T-helper 2 cell treated with Interferon-gamma antibody and Interleukin-4, amounts not matched to agents 5 μg/mL and 100 μg/mL, for 36 hours (primary cell): ENCODE results near the gene GIPC1.

Experiments used
- DNase-seq: peaks from one replicate; pipeline ENCODE4 v3.0.0; 2021; ENCODE audit warnings: low spot score
- H3K27ac Mint-ChIP-seq: one replicate; pipeline ENCODE4 v1.8.0; 2021; ENCODE audit warnings: mild to moderate bottlenecking, mixed read lengths
- H3K27me3 Mint-ChIP-seq: one replicate; pipeline ENCODE4 v1.8.0; 2021; ENCODE audit warnings: low read depth, mixed read lengths
- H3K36me3 Mint-ChIP-seq: one replicate; pipeline ENCODE4 v1.8.0; 2021; ENCODE audit warnings: low read depth, mixed read lengths
- H3K4me1 Mint-ChIP-seq: one replicate; pipeline ENCODE4 v1.8.0; 2021; ENCODE audit warnings: low read depth, mixed read lengths
- H3K4me3 Mint-ChIP-seq: one replicate; pipeline ENCODE4 v1.8.0; 2022; ENCODE audit warnings: mild to moderate bottlenecking, moderate library complexity, mixed read lengths
- H3K9me3 Mint-ChIP-seq: one replicate; pipeline ENCODE4 v1.8.0; 2021; ENCODE audit warnings: mixed read lengths

GIPC1 gene

DNA sequence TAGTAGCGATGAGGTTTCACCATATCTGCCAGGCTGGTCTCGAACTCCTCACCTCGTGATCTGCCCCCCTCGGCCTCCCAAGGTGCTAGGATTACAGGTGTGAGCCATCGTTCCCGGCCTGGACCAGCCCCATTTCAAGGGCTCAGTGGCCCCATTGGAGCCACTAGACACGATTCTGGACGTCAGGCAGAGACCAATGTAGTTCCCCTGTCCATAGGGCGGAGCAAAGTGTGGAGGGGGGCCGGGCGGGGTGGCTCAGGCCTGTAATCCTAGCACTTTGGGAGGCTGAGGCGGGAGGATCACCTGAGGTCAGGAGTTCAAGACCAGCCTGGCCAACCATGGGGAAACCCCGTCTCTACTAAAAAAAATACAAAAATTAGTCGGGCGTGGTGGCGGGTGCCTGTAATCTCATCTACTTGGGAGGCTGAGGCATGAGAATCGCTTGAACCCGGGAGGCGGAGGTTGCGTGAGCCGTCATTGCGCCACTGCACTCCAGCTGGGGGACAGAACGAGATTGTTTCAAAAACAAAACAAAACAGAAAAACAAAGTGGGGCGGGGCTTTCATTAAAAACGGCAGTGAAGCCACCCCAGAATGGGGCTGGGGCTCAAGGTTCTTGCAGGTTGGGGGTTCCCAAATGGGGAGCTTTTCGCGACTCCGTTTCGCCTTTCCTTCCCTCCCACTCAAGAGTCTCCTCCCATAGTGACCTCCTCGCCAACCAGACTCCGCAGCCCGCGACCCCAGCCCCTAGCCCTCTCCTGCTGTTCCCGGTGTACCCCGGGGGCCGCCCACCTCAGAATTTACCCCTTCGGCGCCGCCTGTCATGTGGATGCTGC, 32.7 kb upstream of the GIPC1 start:
- H3K4me3 Mint-ChIP-seq = peak overlapping the region; percentile 99
- no peak for DNase-seq
- H3K9me3 Mint-ChIP-seq = no peaks in the 10 kb centered on the region
- peak overlapping the region; percentile 98 for H3K27ac Mint-ChIP-seq
- no peaks in the 10 kb centered on the region for H3K27me3 Mint-ChIP-seq
- peaks cover 21% of the 10 kb centered on the region for H3K4me1 Mint-ChIP-seq
- H3K36me3 Mint-ChIP-seq = peaks cover 10% of the 10 kb centered on the region

DNA sequence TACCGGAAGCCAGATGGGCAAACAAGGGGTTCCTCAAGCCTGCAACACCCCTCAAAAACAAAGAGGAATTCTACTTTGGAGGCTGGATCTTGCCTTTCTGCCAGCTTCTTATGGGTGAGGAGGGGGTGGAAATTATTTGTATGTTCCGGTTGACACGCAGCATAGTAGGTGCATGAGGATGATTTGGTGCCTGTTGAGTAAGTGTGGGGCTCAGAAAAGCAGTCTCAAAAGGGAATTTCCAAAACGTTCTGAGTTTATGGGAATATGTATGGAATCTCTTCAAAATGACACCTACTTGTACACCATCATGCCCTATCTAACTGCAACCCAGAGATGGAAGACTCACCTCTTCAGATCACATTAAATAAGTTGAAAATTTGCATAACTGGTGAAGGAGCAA, 30.5 kb upstream of the GIPC1 start:
- DNase-seq = no peak
- Mint-ChIP-seq H3K36me3 (peaks cover 4% of the 10 kb centered on the region), H3K4me3 (no peak overlapping the region), H3K27me3 (no peaks in the 10 kb centered on the region), H3K4me1 (peaks cover 37% of the 10 kb centered on the region), H3K9me3 (no peaks in the 10 kb centered on the region), H3K27ac (peak overlapping the region; percentile 15)

DNA sequence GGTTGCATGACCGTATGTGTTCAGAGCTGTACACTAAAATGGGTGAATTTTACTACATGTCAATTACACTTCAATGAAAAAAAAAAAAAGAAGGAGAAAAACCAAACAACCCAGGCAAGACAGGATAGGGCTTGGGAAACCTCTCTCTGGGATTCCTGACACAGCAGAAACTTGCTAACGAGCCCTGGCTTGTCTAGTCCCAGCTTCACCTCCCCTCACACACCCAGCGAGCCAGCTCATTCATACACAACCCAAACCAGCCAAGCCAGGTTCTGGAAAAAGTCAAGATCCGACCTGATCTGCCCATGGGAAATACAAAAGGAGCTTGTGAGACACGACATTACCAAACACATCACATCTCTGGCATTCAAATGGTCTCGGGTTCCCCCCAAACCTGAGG, 29.8 kb upstream of the GIPC1 start:
- no peaks in the 10 kb centered on the region for H3K27me3 Mint-ChIP-seq
- H3K4me3 Mint-ChIP-seq = no peak overlapping the region
- DNase-seq = no peak
- peaks cover 36% of the 10 kb centered on the region for H3K4me1 Mint-ChIP-seq
- no peaks in the 10 kb centered on the region for H3K9me3 Mint-ChIP-seq
- no peak overlapping the region for H3K27ac Mint-ChIP-seq
- peaks cover 4% of the 10 kb centered on the region for H3K36me3 Mint-ChIP-seq

DNA sequence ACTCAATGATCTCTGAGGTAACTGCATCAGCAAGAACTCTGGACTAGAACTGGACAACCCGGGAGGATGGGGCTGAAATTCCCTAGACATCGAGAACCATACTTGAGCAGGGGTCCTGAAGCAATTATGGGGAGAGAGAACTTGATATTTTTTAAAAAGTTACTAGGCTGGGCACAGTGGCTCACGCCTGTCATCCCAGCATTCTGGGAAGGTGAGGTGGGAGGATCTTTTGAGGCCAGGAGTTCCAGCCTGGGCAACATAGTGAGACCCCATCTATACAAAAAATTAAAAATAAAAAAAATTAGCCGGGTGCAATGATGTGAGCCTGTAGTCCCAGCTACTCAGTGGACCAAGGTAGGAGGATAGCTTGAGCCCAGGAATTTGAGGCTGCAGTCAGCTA, 24.6 kb upstream of the GIPC1 start:
- H3K36me3 Mint-ChIP-seq = peaks cover 23% of the 10 kb centered on the region
- no peaks in the 10 kb centered on the region for H3K27me3 Mint-ChIP-seq
- peak overlapping the region; percentile 78 for H3K27ac Mint-ChIP-seq
- no peaks in the 10 kb centered on the region for H3K9me3 Mint-ChIP-seq
- H3K4me3 Mint-ChIP-seq = no peak overlapping the region
- peaks cover 56% of the 10 kb centered on the region for H3K4me1 Mint-ChIP-seq
- DNase-seq = no peak

DNA sequence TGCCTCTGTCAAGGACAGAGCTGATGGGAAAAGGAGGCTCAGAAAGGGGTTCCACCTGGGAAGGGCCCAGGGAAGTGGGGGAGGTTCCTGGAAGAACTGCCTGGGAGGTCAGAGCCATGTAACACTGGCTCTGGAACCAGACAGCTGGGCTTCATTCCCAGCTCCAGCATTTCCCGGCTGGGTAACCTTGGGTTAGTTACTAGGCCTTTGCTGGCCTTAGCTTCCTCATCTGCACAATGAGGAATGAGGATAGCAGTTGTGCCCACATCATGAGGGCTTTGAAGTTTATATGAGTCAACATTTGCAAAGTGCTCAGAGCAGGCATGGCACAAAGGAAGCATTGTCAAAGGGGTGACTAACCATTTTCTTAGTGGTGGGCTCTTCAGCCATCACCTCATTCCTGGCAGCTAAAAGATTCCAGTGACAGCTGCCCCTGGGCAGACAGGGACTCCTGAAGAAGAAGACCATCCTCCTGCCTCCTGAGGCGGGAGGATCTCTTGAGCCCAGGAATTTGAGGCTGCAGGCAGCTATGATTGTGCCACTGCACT, 24.0 kb upstream of the GIPC1 start:
- no peaks in the 10 kb centered on the region for H3K27me3 Mint-ChIP-seq
- H3K4me1 Mint-ChIP-seq = peaks cover 60% of the 10 kb centered on the region
- peak overlapping the region; percentile 78 for H3K27ac Mint-ChIP-seq
- H3K4me3 Mint-ChIP-seq = peak overlapping the region; percentile 88
- H3K9me3 Mint-ChIP-seq = no peaks in the 10 kb centered on the region
- peaks cover 29% of the 10 kb centered on the region for H3K36me3 Mint-ChIP-seq
- DNase-seq = no peak

DNA sequence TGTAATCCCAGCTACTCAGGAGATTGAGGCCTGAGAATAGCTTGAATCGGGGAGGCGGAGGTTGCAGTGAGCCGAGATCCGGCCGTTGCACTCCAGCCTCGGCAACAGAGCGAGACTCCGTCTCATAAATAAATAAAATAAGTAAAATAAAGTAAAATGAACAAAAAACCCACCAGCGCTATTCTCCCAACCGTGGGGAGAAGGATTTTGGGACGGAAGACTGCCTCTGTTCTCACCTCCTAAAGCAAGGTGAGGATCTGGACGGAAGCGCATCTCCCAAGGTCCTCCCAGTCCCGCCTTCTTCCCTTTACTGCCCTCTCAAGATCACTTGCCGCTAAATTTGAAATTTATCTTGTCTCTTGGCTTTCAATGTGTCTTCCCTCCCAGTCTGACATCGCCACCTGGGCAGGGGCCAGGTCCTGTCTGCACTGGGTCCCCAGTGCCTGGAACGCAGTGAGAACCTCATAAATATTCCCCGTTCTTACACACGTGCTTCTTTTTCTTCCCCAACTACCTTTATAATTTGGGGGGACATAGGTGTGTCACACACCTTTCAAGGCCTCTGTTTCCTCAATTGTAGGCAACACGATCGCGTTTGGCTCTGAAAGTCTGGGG, 23.4 kb upstream of the GIPC1 start:
- H3K4me1 Mint-ChIP-seq = peaks cover 64% of the 10 kb centered on the region

DNA sequence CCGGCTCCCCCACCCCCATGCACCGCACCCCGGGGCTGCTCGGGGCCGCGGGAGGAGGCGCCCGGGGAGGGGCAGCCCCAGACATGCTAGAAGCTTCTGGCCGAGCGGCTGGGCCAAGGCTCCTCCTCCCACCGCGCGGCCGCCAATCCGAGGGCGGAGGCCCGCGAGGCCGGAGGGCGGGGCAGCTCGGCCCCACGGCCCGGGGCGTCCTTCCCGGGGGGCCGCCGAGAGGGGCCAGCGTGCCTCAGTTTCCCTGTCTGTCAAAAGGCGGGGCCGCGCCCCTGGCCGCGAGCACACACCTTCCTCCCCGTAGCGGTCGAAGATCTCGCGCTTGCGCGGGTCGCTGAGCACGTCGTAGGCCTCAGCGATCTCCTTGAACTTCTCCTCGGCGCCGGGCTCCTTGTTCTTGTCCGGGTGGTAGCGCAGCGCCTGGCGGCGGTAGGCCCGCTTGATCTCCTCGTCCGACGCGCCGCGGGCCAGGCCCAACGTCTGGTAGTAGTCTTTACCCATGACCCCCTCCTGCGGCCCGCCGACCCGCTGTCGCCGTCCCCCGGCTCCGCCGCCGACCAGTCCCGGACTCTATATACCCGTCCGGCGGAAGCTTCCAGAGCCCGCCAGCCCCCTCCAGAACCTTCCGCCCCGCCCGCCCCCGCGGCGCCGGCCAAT, 22.0 kb upstream of the GIPC1 start, which contains the start of gene DNAJB1:
TSS of gene DNAJB1 (minus strand) at position 558 of the 666 bp plus-strand sequence. CDS start at position 510, 48 bp downstream.
- DNase-seq = peak; percentile 84
- H3K4me1 Mint-ChIP-seq = peaks cover 61% of the 10 kb centered on the region
- H3K27ac Mint-ChIP-seq = peak within 1 kb of the TSS; percentile 96
- H3K4me3 Mint-ChIP-seq = peak within 1 kb of the TSS; percentile 96
- no peaks in the 10 kb centered on the region for H3K9me3 Mint-ChIP-seq
- H3K36me3 Mint-ChIP-seq = peaks cover 41% of the 10 kb centered on the region
- no peaks in the 10 kb centered on the region for H3K27me3 Mint-ChIP-seq

More for the DNA sequence above, 23.4 kb upstream of the GIPC1 start:
- Mint-ChIP-seq H3K9me3 (no peaks in the 10 kb centered on the region), H3K4me3 (peak overlapping the region; percentile 88), H3K27ac (peak overlapping the region; percentile 78), H3K36me3 (peaks cover 35% of the 10 kb centered on the region), H3K27me3 (no peaks in the 10 kb centered on the region)
- DNase-seq = no peak

DNA sequence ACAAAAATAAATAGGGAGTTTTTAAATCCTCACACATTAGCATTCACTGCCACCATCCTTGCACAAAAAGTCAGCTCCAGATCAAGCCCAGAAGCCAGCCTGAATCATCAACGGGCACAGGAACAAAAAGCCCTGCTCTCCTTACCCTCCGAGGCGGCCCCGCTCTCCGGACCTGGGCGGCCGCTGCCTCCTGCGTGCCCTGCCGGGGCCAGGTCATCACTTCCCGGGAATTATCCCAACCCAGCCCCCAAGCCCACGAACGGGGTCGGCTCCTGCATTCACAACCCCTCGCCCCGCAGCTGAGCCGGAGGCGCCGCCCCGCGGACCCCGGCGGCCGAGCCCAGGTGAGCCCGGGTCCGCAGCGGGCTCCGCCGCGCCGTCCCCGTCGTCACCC, 21.5 kb upstream of the GIPC1 start:
- Mint-ChIP-seq H3K27ac (peak overlapping the region; percentile 92), H3K9me3 (no peaks in the 10 kb centered on the region), H3K4me1 (peaks cover 56% of the 10 kb centered on the region), H3K27me3 (no peaks in the 10 kb centered on the region), H3K36me3 (peaks cover 41% of the 10 kb centered on the region), H3K4me3 (peak overlapping the region; percentile 96)
- DNase-seq = no peak

DNA sequence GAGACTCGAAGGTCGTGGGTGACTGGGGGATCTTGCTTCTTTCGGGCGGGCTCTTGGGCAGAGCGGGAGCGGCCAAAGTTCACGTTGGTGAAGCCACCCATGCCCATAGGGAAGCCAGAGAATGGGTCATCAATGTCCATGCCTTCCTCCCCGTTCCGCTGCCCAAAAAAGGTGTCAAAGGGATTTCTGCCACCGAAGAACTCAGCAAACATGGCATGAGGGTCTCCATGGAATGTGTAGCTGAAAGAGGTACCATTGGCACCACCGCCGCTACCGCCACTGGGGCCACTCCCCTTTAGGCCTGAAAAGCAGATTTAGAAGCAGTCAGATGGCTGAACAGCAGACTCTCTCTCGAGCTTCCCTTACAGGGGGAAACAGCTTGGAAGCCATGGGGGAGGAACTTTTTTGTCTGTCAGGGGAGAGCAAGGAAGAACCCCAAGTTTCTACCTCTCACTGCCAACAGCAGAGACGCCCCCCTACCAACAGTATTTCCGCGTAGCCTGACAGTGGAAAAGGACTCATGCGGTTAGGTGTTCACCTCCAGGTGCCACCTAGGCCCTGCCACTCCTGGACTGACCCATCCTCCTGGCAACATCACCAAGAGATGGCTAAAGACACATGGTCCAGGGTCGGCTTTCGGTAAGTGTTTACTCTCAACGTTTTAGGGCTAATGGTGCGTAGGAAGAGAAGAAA, 21.0 kb upstream of the GIPC1 start:
- H3K4me3 Mint-ChIP-seq = peak overlapping the region; percentile 96
- H3K27ac Mint-ChIP-seq = peak overlapping the region; percentile 92
- H3K36me3 Mint-ChIP-seq = peaks cover 41% of the 10 kb centered on the region
- H3K9me3 Mint-ChIP-seq = no peaks in the 10 kb centered on the region
- DNase-seq = no peak
- H3K27me3 Mint-ChIP-seq = no peaks in the 10 kb centered on the region
- H3K4me1 Mint-ChIP-seq = peaks cover 50% of the 10 kb centered on the region

DNA sequence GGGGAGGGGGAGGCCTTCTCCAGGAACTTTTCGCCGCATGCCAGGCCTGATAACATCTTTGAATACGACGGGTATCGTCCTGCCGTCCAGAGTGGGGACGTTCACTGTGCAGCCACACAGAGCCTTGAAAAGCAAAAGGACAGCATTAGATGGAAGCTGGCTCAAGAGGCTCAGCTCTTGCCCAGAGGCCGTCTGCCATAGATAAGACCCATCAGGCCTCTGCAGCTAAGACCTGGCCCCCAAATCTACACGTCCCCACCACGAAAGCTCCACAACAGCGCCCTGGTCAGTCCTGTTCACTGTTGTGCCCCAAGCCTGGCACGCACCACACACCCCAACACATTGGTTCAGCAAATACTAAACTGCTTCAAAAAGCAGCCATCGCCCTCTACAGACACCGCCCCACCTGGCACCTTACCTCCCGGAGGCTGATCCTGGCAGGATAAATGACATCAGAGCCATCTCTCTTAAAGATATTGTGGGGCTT, 20.2 kb upstream of the GIPC1 start:
- Mint-ChIP-seq H3K27ac (peak overlapping the region; percentile 92), H3K4me1 (peaks cover 47% of the 10 kb centered on the region), H3K27me3 (no peaks in the 10 kb centered on the region), H3K9me3 (no peaks in the 10 kb centered on the region), H3K4me3 (peak overlapping the region; percentile 96), H3K36me3 (peaks cover 41% of the 10 kb centered on the region)
- no peak for DNase-seq

DNA sequence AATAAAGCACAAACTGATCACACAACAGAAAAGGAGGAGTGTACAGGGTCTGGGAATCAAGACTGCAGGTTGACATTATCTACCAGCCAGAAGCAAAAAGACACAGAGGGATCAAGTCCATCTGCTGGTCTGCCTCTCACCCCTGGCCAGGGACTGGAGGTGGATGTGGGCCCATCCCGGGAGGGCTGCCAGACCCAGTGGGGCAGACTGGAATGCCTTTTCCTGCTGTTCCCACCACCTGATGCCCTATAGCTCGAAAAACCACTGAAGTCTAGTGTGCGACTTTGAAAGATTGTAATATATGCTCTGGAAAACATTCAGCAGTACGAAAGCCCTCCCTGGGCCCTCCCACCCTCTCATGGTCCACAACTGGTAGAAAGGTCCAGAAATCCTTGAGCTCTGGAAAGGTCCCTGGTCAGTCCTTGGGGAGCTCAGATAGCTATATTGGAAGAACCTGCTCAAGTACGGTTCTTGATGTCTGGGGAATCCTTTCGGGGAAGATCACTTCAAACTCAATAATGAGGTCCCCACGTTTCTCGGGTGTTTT, 19.6 kb upstream of the GIPC1 start:
- Mint-ChIP-seq H3K36me3 (peaks cover 41% of the 10 kb centered on the region), H3K27ac (peak overlapping the region; percentile 13), H3K4me1 (peaks cover 49% of the 10 kb centered on the region), H3K9me3 (no peaks in the 10 kb centered on the region), H3K27me3 (no peaks in the 10 kb centered on the region), H3K4me3 (peak overlapping the region; percentile 96)
- no peak for DNase-seq

DNA sequence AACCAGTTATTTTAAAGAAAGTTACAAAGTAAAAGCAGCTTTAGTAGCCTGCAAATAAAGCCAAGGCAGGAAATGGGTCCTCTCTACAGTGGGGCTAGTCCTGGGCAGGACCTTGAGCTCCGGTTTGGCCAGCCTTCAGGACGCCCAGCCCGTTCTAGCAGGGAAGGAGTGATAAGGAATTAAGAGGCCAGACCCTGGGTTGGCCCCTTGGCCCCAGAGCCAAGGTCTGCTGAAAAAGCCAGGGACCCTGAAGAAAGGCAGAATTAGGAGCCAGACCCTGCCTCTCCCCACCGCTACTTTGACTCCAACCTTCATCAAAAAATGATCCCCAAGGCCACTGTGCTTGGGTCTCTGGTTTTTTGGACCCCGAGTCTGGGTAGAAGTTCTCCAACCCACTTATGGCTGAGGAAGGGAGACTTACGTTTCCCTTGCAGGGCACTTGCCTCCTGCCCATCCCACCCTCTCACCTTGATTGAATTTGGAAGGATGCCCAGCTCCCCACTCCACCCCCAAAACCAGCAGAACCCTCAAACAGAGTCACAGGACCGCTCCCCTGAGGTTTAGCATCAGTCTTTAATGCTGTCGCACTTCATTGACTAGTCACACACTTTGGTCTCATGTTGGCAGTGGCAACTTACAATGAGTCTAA, 18.4 kb upstream of the GIPC1 start:
- Mint-ChIP-seq H3K9me3 (no peaks in the 10 kb centered on the region), H3K36me3 (peaks cover 39% of the 10 kb centered on the region), H3K4me3 (peak overlapping the region; percentile 96), H3K27me3 (no peaks in the 10 kb centered on the region), H3K27ac (peak overlapping the region; percentile 19), H3K4me1 (peaks cover 45% of the 10 kb centered on the region)
- no peak for DNase-seq
